Sigmoid colon (tissue), 7 donors: Measurements from ENCODE around the gene HOXB4. TPM values are rescaled to one million over a fixed set of nuclear protein-coding genes. Genes with fewer than 3 reads are reported as not detected.

Experiments
- DNase-seq: peaks from one replicate; pipeline ENCODE4 v3.0.0-alpha.2; 2019
- H3K27ac ChIP-seq, 4 donors: fragments of 200-600 bp; sonication (generic); one replicate each; pipeline ENCODE4 v1.5.1; 2016 to 2019; ENCODE audit warnings: mild to moderate bottlenecking in 1 of 4
- H3K27me3 ChIP-seq, 3 donors: fragments of 200-600 bp; sonication (generic); one replicate each; pipeline ENCODE4 v1.5.1; 2019; ENCODE audit warnings: mild to moderate bottlenecking in 1 of 3
- H3K36me3 ChIP-seq, 4 donors: fragments of 200-600 bp; sonication (generic); one replicate each; pipeline ENCODE4 v1.5.1; 2016 to 2019
- H3K4me1 ChIP-seq, 4 donors: fragments of 200-600 bp; sonication (generic); one replicate each; pipeline ENCODE4 v1.5.1; 2017 to 2019
- H3K4me3 ChIP-seq, 4 donors: fragments of 200-600 bp; sonication (generic); one replicate each; pipeline ENCODE4 v1.5.1; 2017 to 2019; ENCODE audit warnings: mild to moderate bottlenecking in 2 of 4, moderate library complexity in 1 of 4
- H3K9me3 ChIP-seq, 4 donors: fragments of 200-600 bp in 3 of 4; sonication (generic) in 3 of 4; one replicate each; pipeline versions ENCODE4 v1.5.1 to v1.6.1; 2013 to 2019
- EP300 ChIP-seq, 4 donors: sonication (generic); formaldehyde crosslinking; IDR thresholded peaks; one replicate each; pipeline ENCODE4 v1.6.1; 2017; ENCODE audit warnings: antibody characterized with exemption in 4 of 4
- POLR2A ChIP-seq, 2 donors: fragments of 450-650 bp; IDR thresholded peaks; one replicate each; pipeline ENCODE4 v1.6.1; 2016; ENCODE audit warnings: antibody characterized with exemption in 2 of 2, mild to moderate bottlenecking in 2 of 2, moderate library complexity in 2 of 2
- POLR2AphosphoS5 ChIP-seq, 4 donors: sonication (generic); formaldehyde crosslinking; IDR thresholded peaks; one replicate each; pipeline ENCODE4 v1.6.1; 2017; ENCODE audit warnings: antibody characterized with exemption in 4 of 4
- WGBS, 2 donors: extraction: QIAGEN DNeasy Blood & Tissue Kit; methylation state at CpG; one replicate each; pipeline ENCODE4 v1.1.7; 2013; 5-methylcytosine and 5-hydroxymethylcytosine counted together
- intact Hi-C: fragments of 100-400 bp; cut with DNase I; formaldehyde crosslinking; loops from one replicate; pipeline ENCODE4 v1.15.1; 2023
- polyA plus RNA-seq, 3 donors: library from polyadenylated mRNA; stranded (reverse); fragments of 200-250 nt; gene quantifications; one replicate each; pipeline ENCODE4 v1.2.3, GENCODE V29; 2013
- total RNA-seq, 4 donors: library from RNA; depleted of rRNA; stranded (reverse); fragments of >200 nt; gene quantifications; one replicate each; pipeline ENCODE4 v1.1.0, GENCODE V29; 2016
- TF ChIP-seq, protein P1 (sequence below), 4 experiments: fragments of 450-650 bp in 3 of 4; fragments of 200-600 bp in 1 of 4; IDR thresholded peaks; one replicate each; pipeline ENCODE4 v1.5.1; 2016 to 2019; ENCODE audit warnings: antibody characterized with exemption in 4 of 4, mild to moderate bottlenecking in 3 of 4, moderate library complexity in 2 of 4
- donor health status: healthy with polysubstance abuse.
- donor health status: Bipolar disorder and iron deficiency.
- donor health status: healthy.

Gene HOXB4
- total and polyA plus RNA-seq, 7 donors: 0.23 to 8.3 (median 4.6) TPM

DNA sequence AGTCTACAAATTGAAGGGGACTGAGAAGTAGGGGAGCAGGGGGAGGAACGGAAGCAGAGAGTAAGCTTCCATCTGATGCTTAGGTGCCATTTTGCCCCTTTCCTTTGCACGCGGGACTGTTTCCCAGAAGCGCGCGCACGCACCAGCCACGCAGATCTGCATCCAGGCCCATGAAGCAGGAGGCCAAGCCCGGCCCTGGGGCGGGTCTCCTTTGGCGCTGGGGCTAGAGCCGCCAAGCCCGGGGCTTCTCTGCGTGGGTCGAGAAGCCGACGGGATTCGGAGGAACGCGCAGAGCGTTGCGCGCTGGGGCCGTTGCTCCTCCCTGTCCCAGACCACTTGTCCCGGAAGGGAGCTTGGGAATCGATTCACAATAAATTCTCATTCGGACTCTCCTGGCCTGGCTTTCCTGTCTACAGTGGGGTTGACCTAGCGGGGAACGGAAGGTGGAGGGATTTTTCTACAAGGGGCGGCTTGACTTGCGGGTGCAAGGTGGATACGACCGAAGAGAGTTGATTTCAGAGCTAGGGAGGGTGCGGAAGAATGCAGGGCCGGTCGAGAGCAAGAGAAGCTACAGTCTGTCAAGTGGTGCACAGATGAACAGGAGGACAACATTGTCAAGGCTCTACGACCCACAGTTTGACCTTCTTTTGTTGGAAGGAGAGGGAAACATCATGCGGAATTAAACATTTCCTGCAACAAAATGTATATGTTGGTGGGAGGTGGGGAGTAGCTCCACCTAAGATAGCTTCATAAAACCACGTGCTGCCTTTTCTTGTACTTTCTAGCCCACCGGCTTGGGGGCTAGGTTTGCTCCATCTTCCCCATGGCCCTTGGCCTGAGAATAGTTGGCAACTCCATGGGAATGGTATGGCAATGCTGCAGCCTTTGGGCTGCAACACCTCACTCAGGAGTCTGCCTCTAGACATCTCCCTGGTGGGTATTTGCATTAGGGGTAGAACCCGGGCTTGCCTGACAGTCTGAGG is 43.6 kb upstream of the HOXB4 start:
- no peak overlapping the region for H3K4me3 ChIP-seq
- no peak for DNase-seq
- peaks cover 75 to 100% (median 97%) of the 10 kb centered on the region in 3 donors for H3K27me3 ChIP-seq
- WGBS, 2 donors: 64 to 78% methylated on average over 41 of the region's 41 CpGs
- H3K36me3 ChIP-seq: no peaks in the 10 kb centered on the region
- intact Hi-C loops: loop anchor here (5.0 kb wide), 1 partner anchor 106 kb away; the partner anchor contains the start of gene HOXB13
- TF ChIP-seq POLR2A (IDR thresholded peaks at IDR 0.05): no peak
- TF ChIP-seq, protein P1, sequence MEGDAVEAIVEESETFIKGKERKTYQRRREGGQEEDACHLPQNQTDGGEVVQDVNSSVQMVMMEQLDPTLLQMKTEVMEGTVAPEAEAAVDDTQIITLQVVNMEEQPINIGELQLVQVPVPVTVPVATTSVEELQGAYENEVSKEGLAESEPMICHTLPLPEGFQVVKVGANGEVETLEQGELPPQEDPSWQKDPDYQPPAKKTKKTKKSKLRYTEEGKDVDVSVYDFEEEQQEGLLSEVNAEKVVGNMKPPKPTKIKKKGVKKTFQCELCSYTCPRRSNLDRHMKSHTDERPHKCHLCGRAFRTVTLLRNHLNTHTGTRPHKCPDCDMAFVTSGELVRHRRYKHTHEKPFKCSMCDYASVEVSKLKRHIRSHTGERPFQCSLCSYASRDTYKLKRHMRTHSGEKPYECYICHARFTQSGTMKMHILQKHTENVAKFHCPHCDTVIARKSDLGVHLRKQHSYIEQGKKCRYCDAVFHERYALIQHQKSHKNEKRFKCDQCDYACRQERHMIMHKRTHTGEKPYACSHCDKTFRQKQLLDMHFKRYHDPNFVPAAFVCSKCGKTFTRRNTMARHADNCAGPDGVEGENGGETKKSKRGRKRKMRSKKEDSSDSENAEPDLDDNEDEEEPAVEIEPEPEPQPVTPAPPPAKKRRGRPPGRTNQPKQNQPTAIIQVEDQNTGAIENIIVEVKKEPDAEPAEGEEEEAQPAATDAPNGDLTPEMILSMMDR (IDR thresholded peaks at IDR 0.05): no peak
- TF ChIP-seq EP300 (IDR thresholded peaks at IDR 0.05): no peak
- TF ChIP-seq POLR2AphosphoS5 (IDR thresholded peaks at IDR 0.05): no peak
- H3K9me3 ChIP-seq: no peaks in the 10 kb centered on the region
- no peak overlapping the region for H3K27ac ChIP-seq
- peaks cover 0 to 41% (median 39%) of the 10 kb centered on the region in 4 donors for H3K4me1 ChIP-seq

DNA sequence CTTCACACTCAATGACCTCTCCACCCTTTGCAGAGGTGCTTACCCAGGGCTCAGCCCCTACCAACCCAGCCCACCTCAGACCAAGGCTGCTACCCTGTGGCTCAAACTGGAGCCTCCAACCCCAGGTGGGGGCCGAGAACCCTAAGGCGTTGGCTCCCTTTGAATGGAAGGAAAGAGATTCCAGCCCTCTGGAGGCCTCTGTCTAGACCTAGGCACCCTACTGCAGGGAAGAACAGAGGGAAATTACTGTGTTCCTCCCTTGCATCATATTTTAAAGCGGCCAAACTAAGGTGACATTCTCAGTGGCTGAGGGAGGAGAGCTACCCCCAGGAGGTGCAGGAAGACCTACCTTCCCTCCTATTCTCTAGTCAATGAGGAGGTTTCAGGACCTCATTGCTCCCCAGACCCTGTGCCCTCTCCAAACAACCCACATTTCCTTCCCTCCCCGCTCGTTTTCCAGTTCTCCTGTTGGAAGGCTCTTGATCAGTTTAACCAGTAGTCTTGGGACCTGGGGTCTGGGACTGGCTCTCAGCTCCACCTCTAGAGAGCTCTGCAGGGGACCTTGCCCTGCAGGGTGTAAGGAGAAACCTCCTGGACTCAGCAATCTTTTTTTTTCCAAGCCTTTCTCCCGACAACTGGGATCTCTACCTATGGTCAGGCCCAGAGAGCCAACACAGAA is 42.5 kb upstream of the HOXB4 start:
- Histone ChIP-seq H3K27ac (no peak overlapping the region), H3K36me3 (no peaks in the 10 kb centered on the region), H3K27me3 (peaks cover 75 to 100% (median 97%) of the 10 kb centered on the region in 3 donors), H3K4me1 (peaks cover 0 to 30% (median 28%) of the 10 kb centered on the region in 4 donors), H3K9me3 (no peaks in the 10 kb centered on the region), H3K4me3 (no peak overlapping the region)
- no peak for DNase-seq
- 35 to 61% methylated on average over 6 of the region's 6 CpGs for WGBS, 2 donors
- TF ChIP-seq EP300 (IDR thresholded peaks at IDR 0.05): no peak
- TF ChIP-seq POLR2A (IDR thresholded peaks at IDR 0.05): no peak
- TF ChIP-seq POLR2AphosphoS5 (IDR thresholded peaks at IDR 0.05): no peak
- TF ChIP-seq, protein P1 (IDR thresholded peaks at IDR 0.05): no peak
- intact Hi-C loops: loop anchor here (5.0 kb wide), 1 partner anchor 107 kb away; the partner anchor contains the start of gene HOXB13

DNA sequence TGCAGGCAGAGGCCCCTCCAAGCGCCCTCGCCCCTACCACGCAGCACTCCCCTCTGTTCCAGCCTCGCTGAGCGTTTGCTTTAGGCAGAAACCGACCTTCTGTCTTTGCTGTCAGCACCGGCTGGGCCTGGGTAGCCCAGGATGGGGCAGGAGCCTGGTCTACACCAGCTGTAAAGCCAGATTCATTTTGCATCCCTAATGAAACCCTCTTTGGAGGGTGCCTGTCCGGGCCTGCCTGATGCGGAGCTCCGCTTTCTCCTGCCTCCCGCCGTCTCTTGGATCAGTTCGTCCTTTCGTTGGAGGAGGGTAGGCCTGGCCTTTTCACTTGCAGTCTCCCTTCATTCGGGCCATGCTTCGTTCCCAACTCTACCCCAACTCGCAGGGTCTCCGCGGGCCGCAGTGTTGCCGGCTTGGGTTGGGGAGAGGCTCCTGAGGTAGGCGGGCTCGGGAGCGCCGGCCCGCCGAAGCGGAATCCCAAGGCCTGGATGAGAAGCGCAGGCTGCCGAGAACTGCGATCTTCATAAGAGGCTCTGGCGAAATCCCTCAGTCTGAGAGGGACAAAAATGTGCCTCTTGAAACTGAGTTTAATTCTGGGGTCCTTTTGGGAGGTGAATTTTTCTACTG is 41.8 kb upstream of the HOXB4 start:
- H3K9me3 ChIP-seq: no peaks in the 10 kb centered on the region
- peaks cover 0 to 23% (median 21%) of the 10 kb centered on the region in 4 donors for H3K4me1 ChIP-seq
- H3K36me3 ChIP-seq: no peaks in the 10 kb centered on the region
- intact Hi-C loops: loop anchor here (2.0 to 10.0 kb wide), 6 partner anchors 97 to 595 kb away; partner anchors contain the start of genes HOXB13 and IGF2BP1
- 22 to 62% methylated on average over 32 of the region's 32 CpGs for WGBS, 2 donors
- TF ChIP-seq EP300 (IDR thresholded peaks at IDR 0.05) (no peak), POLR2AphosphoS5 (IDR thresholded peaks at IDR 0.05) (no peak), POLR2A (IDR thresholded peaks at IDR 0.05) (no peak)
- TF ChIP-seq, protein P1 (IDR thresholded peaks at IDR 0.05): no peak
- H3K4me3 ChIP-seq: no peak overlapping the region
- DNase-seq: no peak
- H3K27me3 ChIP-seq: peaks cover 73 to 100% (median 96%) of the 10 kb centered on the region in 3 donors
- H3K27ac ChIP-seq: no peak overlapping the region

DNA sequence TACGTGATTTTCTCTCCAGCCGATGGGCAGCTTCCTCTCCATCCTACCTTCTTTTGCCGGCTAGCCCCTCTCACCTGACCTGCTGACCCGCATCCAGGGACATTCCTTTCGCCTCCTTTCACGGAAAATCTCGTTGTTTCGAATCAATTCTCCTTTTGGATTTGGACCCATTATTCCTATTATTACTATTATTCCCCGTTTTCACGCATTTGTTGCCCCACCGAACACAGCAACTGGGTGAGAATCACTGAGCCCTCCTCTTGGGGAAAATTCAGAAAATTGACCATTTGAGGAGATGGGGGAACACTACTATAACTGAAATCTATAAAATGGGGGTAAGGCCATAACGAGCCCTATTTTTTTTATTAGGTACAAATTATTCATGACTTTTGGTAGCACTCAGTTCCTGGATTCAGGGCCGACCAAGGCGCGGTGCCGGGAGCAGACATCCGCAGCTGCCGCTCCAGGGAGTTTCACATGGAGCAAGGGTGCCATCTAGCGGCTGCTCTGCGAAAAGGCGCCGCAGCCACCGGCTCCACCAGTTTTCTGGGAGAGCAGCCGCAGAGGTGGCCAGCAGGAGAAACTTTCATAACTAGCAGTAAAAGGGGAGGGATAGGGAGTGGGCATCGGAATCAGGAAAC is 40.2 kb upstream of the HOXB4 start:
- 2 to 6% methylated on average over 25 of the region's 25 CpGs for WGBS, 2 donors
- no peak overlapping the region for H3K27ac ChIP-seq
- no peaks in the 10 kb centered on the region for H3K9me3 ChIP-seq
- H3K4me3 ChIP-seq: no peak overlapping the region
- DNase-seq: peak; percentile 95
- no peaks in the 10 kb centered on the region for H3K36me3 ChIP-seq
- intact Hi-C loops: loop anchor here (1.0 to 10.0 kb wide), 6 partner anchors 99 to 594 kb away; partner anchors contain the start of gene IGF2BP1
- TF ChIP-seq, protein P1 (IDR thresholded peaks at IDR 0.05): peak; percentile 95 to 99 (median 96)
- TF ChIP-seq POLR2A (IDR thresholded peaks at IDR 0.05) (no peak), POLR2AphosphoS5 (IDR thresholded peaks at IDR 0.05) (peak in 2 of 4 donors; percentile 32 to 50)
- H3K27me3 ChIP-seq: peaks cover 79 to 100% (median 97%) of the 10 kb centered on the region in 3 donors
- H3K4me1 ChIP-seq: peaks cover 0 to 32% (median 26%) of the 10 kb centered on the region in 4 donors
